K562 (cell line): Measurements from ENCODE around the gene HIKESHI. TPM values are rescaled to one million over a fixed set of nuclear protein-coding genes. Genes with fewer than 3 reads are reported as not detected.

Experiments
- ATAC-seq: fragments of 200-7000 bp; cut with Tn5 transposase; 3 replicates; pipeline ENCODE4 v1.9.1; 2020; ENCODE audit warnings: moderate library complexity
- BruUV-seq: library from RNA; stranded (reverse); fragments of 400-500 nt; replicated peaks from 2 replicates; lab custom pipeline; 2021; lab: Mats Ljungman, UMichigan
- CTCF ChIA-PET: fragments of 300-600 bp; formaldehyde crosslinking; extraction: SDS; loops from one replicate; lab custom pipeline; 2021; ENCODE audit warnings: low intra/inter-chr PET ratio; lab: Yijun Ruan, JAX
- POLR2A ChIA-PET: fragments of 300-600, 350-650 bp; sonication (Branson Sonifier 250); formaldehyde crosslinking; extraction: SDS; loops from one replicate; lab custom pipeline; 2021; ENCODE audit warnings: antibody characterized with exemption, inconsistent platforms; lab: Yijun Ruan, JAX
- DNase-seq, 4 experiments: peaks; one replicate each; pipeline versions ENCODE4 v3.0.0 to v3.0.0-alpha.2; 2011 to 2018; ENCODE audit warnings: low spot score in 3 of 4, mixed read lengths in 3 of 4; ENCODE audit errors: extremely low read depth in 1 of 4
- FAIRE-seq: peaks from 2 replicates; lab custom pipeline; 2011; peaks lifted over from hg19 to GRCh38; lab: Jason Lieb, UNC
- H2AFZ ChIP-seq: 2 replicates; pipeline ENCODE4 v1.6.0; 2011; ENCODE audit warnings: low read depth, low read length, control low read depth, inconsistent platforms
- H3K27ac ChIP-seq: fragments of 200-600 bp; 3 replicates; pipeline ENCODE4 v1.8.0; 2011; ENCODE audit warnings: low read depth, mild to moderate bottlenecking, control low read depth, inconsistent platforms, low read length, moderate library complexity, mixed read lengths; ENCODE audit errors: extremely low read depth
- H3K27me3 ChIP-seq, 2 experiments: fragments of 300-600 bp in 1 of 2; 2 replicates in 1 of 2; 3 replicates in 1 of 2; pipeline versions ENCODE4 v1.6.0 to v1.8.0; 2011; ENCODE audit warnings: inconsistent platforms in 2 of 2, low read length in 2 of 2, mild to moderate bottlenecking in 1 of 2, mixed read lengths in 1 of 2, moderate library complexity in 1 of 2; ENCODE audit not compliant: control insufficient read depth in 2 of 2, insufficient read depth in 2 of 2
- H3K36me3 ChIP-seq: fragments of 300-600 bp; 3 replicates; pipeline ENCODE4 v1.8.0; 2011; ENCODE audit warnings: mild to moderate bottlenecking, low read length, inconsistent platforms; ENCODE audit not compliant: control insufficient read depth, insufficient read depth
- H3K4me1 ChIP-seq, 2 experiments: fragments of 200-600 bp in 1 of 2; replicated peaks in 1 of 2; 2 replicates in 1 of 2; 3 replicates in 1 of 2; pipeline versions ENCODE4 v1.5.1 to v1.8.0; 2011; ENCODE audit warnings: inconsistent platforms in 2 of 2, low read length in 2 of 2, mild to moderate bottlenecking in 1 of 2, mixed read lengths in 1 of 2, moderate library complexity in 1 of 2; ENCODE audit not compliant: control insufficient read depth in 2 of 2, insufficient read depth in 2 of 2
- H3K4me2 ChIP-seq: 2 replicates; pipeline ENCODE4 v1.6.1; 2011; ENCODE audit warnings: low read length, control low read depth, inconsistent platforms, mixed read lengths; ENCODE audit not compliant: insufficient read depth
- H3K4me3 ChIP-seq: fragments of 200-600 bp; sonication (generic), shearing (Covaris generic); 2 replicates; pipeline ENCODE4 v1.5.1; 2016; ENCODE audit warnings: control low read depth, inconsistent platforms
- H3K79me2 ChIP-seq: fragments of 200-600 bp; 3 replicates; pipeline ENCODE4 v1.8.0; 2011; ENCODE audit warnings: low read length, inconsistent platforms; ENCODE audit not compliant: control insufficient read depth, insufficient read depth
- H3K9ac ChIP-seq, 2 experiments: 2 replicates each; pipeline versions ENCODE4 v1.6.0 to v1.6.1; 2011; ENCODE audit warnings: low read depth in 2 of 2, low read length in 2 of 2, control low read depth in 1 of 2, inconsistent platforms in 1 of 2, mild to moderate bottlenecking in 1 of 2, mixed read lengths in 1 of 2; ENCODE audit not compliant: insufficient read depth in 1 of 2
- H3K9me1 ChIP-seq: one replicate; pipeline ENCODE4 v1.6.0; 2011; ENCODE audit warnings: inconsistent platforms, mild to moderate bottlenecking, low read length, moderate library complexity; ENCODE audit not compliant: control insufficient read depth, insufficient read depth
- H3K9me3 ChIP-seq: replicated peaks from 2 replicates; pipeline ENCODE4 v1.5.1; 2011; ENCODE audit warnings: low read depth, low read length, inconsistent platforms; ENCODE audit not compliant: control insufficient read depth, insufficient read depth
- H4K20me1 ChIP-seq: replicated peaks from 2 replicates; pipeline ENCODE4 v1.6.1; 2011; ENCODE audit warnings: low read length, inconsistent platforms, mixed read lengths; ENCODE audit not compliant: control insufficient read depth, insufficient read depth
- ARHGAP35 ChIP-seq: fragments of 450-650 bp; IDR thresholded peaks from 2 replicates; pipeline ENCODE4 v1.6.1; 2018; ENCODE audit not compliant: partially characterized antibody
- ID3 ChIP-seq, 2 experiments: fragments of 250-450 bp in 1 of 2; fragments of 450-650 bp in 1 of 2; sonication (Bioruptor Pico) in 1 of 2; IDR thresholded peaks; 2 replicates each; pipeline versions ENCODE4 v1.6.1 to v1.8.0; 2016 to 2021; ENCODE audit warnings: mild to moderate bottlenecking in 2 of 2, moderate library complexity in 2 of 2, missing compliant biosample characterization in 1 of 2, missing genetic modification characterization in 1 of 2
- MTA3 ChIP-seq: fragments of 450-650 bp; formaldehyde crosslinking; IDR thresholded peaks from 2 replicates; pipeline ENCODE4 v1.6.1; 2017; ENCODE audit warnings: mild to moderate bottlenecking, borderline replicate concordance
- POLR2H ChIP-seq: IDR thresholded peaks from 2 replicates; pipeline ENCODE4 v1.6.1; 2016; ENCODE audit warnings: missing genetic modification characterization, low read depth, mild to moderate bottlenecking, control low read depth, missing compliant biosample characterization, moderate library complexity
- PRDM10 ChIP-seq: fragments of 450-650 bp; IDR thresholded peaks from 2 replicates; pipeline ENCODE4 v1.6.1; 2018; ENCODE audit not compliant: partially characterized antibody
- SNRNP70 ChIP-seq: fragments of 200-400 bp; formaldehyde crosslinking; optimal IDR thresholded peaks from 2 replicates; pipeline ENCODE3; 2017; ENCODE audit warnings: low read depth, low read length
- TFAP4 ChIP-seq: sonication (generic); formaldehyde crosslinking; IDR thresholded peaks from 2 replicates; pipeline ENCODE4 v1.8.0; 2022; ENCODE audit warnings: missing genetic modification reagents, mild to moderate bottlenecking, moderate library complexity, borderline replicate concordance
- XRCC3 ChIP-seq: fragments of 450-650 bp; IDR thresholded peaks from 2 replicates; pipeline ENCODE4 v1.6.1; 2017; ENCODE audit warnings: mild to moderate bottlenecking, moderate library complexity
- ZBTB5 ChIP-seq: fragments of 450-650 bp; IDR thresholded peaks from 2 replicates; pipeline ENCODE4 v1.6.1; 2017; ENCODE audit warnings: antibody characterized with exemption
- ZC3H8 ChIP-seq: fragments of 450-650 bp; IDR thresholded peaks from 2 replicates; pipeline ENCODE4 v1.6.1; 2017
- ZFP30 ChIP-seq: fragments of 250-450 bp; sonication (Bioruptor Pico); IDR thresholded peaks from 2 replicates; pipeline ENCODE4 v1.8.0; 2022; ENCODE audit warnings: moderate library complexity, mild to moderate bottlenecking, inconsistent platforms, borderline replicate concordance
- ZKSCAN1 ChIP-seq: fragments of 150-350 bp; IDR thresholded peaks from 2 replicates; pipeline ENCODE4 v1.6.1; 2016; ENCODE audit warnings: low read depth, low read length
- WGBS: fragments of 100-300 bp; shearing (Covaris generic); methylation state at CpG from one replicate; pipeline ENCODE4 v1.1.6; 2016; ENCODE audit warnings: low coverage, mixed read lengths; ENCODE audit not compliant: insufficient coverage; ENCODE audit errors: missing lambda C conversion rate; 5-methylcytosine and 5-hydroxymethylcytosine counted together
- in situ Hi-C: fragments of 300-500 bp; cut with MboI; formaldehyde crosslinking; loops from 4 replicates; pipeline ENCODE4 v1.15.0; 2018; ENCODE audit warnings: inconsistent platforms, mixed read lengths
- intact Hi-C: fragments of 100-400 bp; cut with micrococcal nuclease; formaldehyde crosslinking; loops from 2 replicates; pipeline ENCODE4 v1.14.2; 2022
- polyA plus RNA-seq, 8 experiments: library from polyadenylated mRNA; depleted of rRNA in 4 of 8; stranded (reverse) in 5 of 8; unstranded in 3 of 8; fragments of >200 nt; fragmentation: Nextera tagmentation in 2 of 8; fragmentation: Illumina TruSeq in 1 of 8; extraction: Ambion mirVana in 2 of 8; extraction: Trizol in 1 of 8; gene quantifications; 2 replicates each; pipeline versions ENCODE4 v1.2.1 to v1.2.3, GENCODE V29; 2011 to 2014; ENCODE audit warnings: inconsistent platforms in 1 of 8, missing spikeins in 1 of 8
- total RNA-seq, 7 experiments: library from RNA; depleted of rRNA in 6 of 7; stranded (reverse); fragments of >200 nt in 6 of 7; fragmentation: Illumina TruSeq in 2 of 7; extraction: Trizol in 2 of 7; gene quantifications; 2 replicates each; pipeline versions ENCODE4 v1.2.1 to v1.2.3, GENCODE V29; 2011 to 2021; ENCODE audit warnings: low replicate concordance in 1 of 7

The HIKESHI gene
- total and polyA plus RNA-seq, 9 of the 15 experiments (the other 6 are each of a cell fraction or from before 2014, with no cell fraction given) = 33.2 to 196 (median 62.7) TPM

GRCh38 chr11:86380295-86381059 lies 78.4 kb downstream of the HIKESHI start:
- in situ Hi-C loops = no loop called here
- Histone ChIP-seq H3K27me3 (no peaks in the 10 kb centered on the region), H4K20me1 (no peaks in the 10 kb centered on the region), H3K4me3 (no peak overlapping the region), H3K79me2 (no peaks in the 10 kb centered on the region), H3K36me3 (no peaks in the 10 kb centered on the region), H2AFZ (no peak overlapping the region), H3K4me2 (no peak overlapping the region), H3K9me3 (no peaks in the 10 kb centered on the region), H3K27ac (no peak overlapping the region), H3K4me1 (no peaks in the 10 kb centered on the region; a peak in 1 of 5 replicates), H3K9me1 (no peaks in the 10 kb centered on the region), H3K9ac (no peak overlapping the region)
- BruUV-seq = no TSS peak
- intact Hi-C loops = no loop called here
- 0% methylated on average over 2 of the region's 2 CpGs for WGBS
- ATAC-seq (no peak), FAIRE-seq (no peak), DNase-seq (no peak)
- ChIA-PET POLR2A (no interaction called here), CTCF (no interaction called here)
- no peak for TF ChIP-seq SNRNP70
- TF ChIP-seq PRDM10 = no peak
- no peak for TF ChIP-seq POLR2H (tag)
- TF ChIP-seq ZFP30 (CRISPR knock-in tag) = no peak
- TF ChIP-seq ID3 (CRISPR knock-in tag; IDR thresholded peaks at IDR 0.05) = no peak
- TF ChIP-seq ID3 (tag; IDR thresholded peaks at IDR 0.05) = no peak
- no peak for TF ChIP-seq ARHGAP35
- no peak for TF ChIP-seq ZBTB5
- no peak for TF ChIP-seq MTA3
- no peak for TF ChIP-seq ZKSCAN1
- no peak for TF ChIP-seq TFAP4 (CRISPR knock-in tag)
- no peak for TF ChIP-seq ZC3H8
- TF ChIP-seq XRCC3 = no peak
